HFF-Myc (cell line): ENCODE data around the gene LRMDA.

Experiments used
- DNase-seq: peaks from one replicate; pipeline ENCODE4 v3.0.0-alpha.2; 2011; ENCODE audit warnings: low read depth; ENCODE audit errors: extremely low read depth
- H3K4me3 ChIP-seq: replicated peaks from 2 replicates; pipeline ENCODE4 v1.5.1; 2011; ENCODE audit warnings: low read depth, mild to moderate bottlenecking, control low read depth, low read length
- CTCF ChIP-seq: IDR thresholded peaks from 2 replicates; pipeline ENCODE4 v1.5.1; 2012; ENCODE audit warnings: mild to moderate bottlenecking, low read depth, low read length, control low read depth; ENCODE audit errors: missing control alignments

The LRMDA gene

GRCh38 chr10:76188216-76188615 lies 756.8 kb downstream of the LRMDA start:
- DNase-seq, result no peak
- no peak overlapping the region for H3K4me3 ChIP-seq
- no peak for TF ChIP-seq CTCF

GRCh38 chr10:76190634-76191270 lies 759.3 kb downstream of the LRMDA start:
- no peak overlapping the region for H3K4me3 ChIP-seq
- DNase-seq, result no peak
- no peak for TF ChIP-seq CTCF

GRCh38 chr10:76191336-76191735 lies 759.9 kb downstream of the LRMDA start:
- no peak for TF ChIP-seq CTCF
- DNase-seq, result no peak
- no peak overlapping the region for H3K4me3 ChIP-seq

DNA sequence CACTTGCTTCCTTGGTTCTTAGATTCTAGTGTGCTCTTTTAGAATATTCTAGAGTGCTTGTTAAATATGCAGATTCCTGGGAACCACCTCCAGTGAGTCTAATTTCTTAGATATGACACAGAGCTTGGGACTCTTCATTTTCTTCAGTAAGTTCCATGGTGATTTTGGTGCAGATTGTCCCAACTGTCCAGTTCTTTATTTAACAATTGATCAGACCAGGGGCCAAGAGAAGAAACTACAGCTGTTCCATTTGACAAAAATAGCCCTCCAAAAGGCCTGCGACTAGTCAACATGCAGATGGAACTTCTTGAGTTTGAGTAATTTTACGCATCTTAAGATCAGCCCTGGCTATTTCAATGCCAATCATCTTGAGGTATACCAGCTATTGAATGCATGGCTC lies 760.7 kb downstream of the LRMDA start:
- no peak for TF ChIP-seq CTCF
- DNase-seq, result no peak
- no peak overlapping the region for H3K4me3 ChIP-seq

DNA sequence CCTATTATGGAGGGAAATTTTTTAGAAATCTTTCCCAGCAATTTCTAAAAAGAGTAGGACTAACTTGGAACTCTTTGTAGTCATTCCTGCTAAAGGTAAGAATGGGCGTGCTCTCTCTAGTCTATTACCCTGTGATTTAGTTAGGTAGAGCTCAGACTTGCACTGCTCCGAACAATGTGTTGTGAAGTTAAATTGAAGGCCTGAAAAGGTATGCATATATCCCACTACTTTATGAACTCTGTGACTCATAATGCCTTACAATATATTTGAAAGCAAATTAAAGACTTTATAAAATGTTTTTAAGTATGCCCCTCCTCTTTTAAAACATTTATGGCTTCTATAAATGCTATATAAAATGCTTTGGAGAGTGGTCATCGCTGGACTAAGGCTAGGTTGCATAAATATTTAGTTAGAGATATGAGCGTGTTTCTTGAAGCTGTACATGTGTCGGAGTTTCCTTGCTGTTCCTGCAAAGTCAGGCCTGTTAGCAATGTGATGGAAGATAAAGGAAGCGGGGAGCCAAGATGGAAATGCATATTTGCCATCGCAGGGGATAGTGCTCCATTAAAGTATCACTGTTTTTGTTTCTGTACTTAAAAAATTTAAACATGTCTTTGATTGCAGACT lies 761.4 kb downstream of the LRMDA start:
- DNase-seq, result no peak
- H3K4me3 ChIP-seq, result no peak overlapping the region
- TF ChIP-seq CTCF, result no peak

DNA sequence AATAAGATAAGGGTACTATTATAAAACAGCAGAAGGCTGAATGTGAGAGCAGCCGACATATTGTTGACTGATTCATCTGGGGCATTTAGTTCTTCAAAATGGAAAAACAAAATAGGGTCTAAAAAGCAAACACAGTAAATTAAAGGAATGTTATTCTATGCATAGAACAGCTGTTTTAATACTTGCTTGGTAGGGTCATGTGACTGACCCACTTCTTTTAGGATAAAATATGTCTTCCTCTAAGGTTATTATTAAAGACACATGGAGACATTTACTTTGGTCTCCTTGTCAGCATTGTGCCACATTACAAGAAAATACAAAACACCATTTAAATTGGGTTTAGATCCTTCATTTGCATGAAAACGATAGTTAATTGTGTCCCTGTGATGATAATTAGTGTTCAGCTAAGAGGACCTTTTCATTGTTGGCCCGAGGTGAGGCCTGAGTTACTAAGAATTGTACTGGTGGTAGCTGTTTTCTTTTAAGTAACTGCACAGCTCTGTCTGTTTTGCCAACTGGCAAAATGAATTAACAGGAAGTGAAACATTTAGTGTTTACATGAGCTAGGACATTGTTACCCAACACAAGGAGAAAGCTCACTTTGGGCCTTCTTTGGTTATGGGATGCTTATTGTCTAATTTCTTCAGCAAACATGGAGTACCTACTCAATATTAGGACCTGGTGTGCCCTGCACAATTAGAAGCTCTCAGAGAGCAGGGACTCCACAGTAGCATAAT lies 764.4 kb downstream of the LRMDA start:
- TF ChIP-seq CTCF, result no peak
- no peak for DNase-seq
- no peak overlapping the region for H3K4me3 ChIP-seq
